ENCODE data around the gene PLXDC2. TPM values are rescaled to one million over a fixed set of nuclear protein-coding genes. Genes with fewer than 3 reads are reported as not detected.

PLXDC2 gene
- total RNA-seq, 1 donor from 2014 or later, result 51.3 TPM

DNA sequence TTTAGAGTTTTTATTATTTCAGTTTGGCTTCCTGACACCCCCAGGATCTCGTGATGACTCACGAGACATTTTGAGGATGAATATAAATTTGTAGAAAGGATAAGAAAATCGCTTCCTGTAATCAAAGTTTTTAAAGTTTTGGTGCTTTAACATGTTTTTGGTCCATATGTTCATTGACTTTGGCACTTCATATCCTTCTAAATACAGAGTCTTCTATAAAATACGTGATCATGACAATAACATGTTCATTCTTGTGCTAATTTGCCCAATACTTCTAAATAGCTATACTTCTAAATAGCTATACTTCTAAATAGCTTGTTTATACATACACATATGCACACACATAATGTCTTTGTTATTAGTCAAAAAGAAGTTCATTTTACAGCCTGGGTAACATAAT is 341.9 kb downstream of the PLXDC2 start:
- H3K27me3 ChIP-seq, result no peaks in the 10 kb centered on the region
- H3K27ac ChIP-seq, result no peak overlapping the region
- no peaks in the 10 kb centered on the region for H3K9me3 ChIP-seq
- DNase-seq (ENCODE audit: extremely low spot score in 2 of 2), result no peak
- TF ChIP-seq POLR2AphosphoS5 (IDR thresholded peaks at IDR 0.05; ENCODE audit: insufficient read depth in 1 of 2, low read depth in 1 of 2) (no peak), POLR2A (IDR thresholded peaks at IDR 0.05) (no peak)
- TF ChIP-seq, protein P1, sequence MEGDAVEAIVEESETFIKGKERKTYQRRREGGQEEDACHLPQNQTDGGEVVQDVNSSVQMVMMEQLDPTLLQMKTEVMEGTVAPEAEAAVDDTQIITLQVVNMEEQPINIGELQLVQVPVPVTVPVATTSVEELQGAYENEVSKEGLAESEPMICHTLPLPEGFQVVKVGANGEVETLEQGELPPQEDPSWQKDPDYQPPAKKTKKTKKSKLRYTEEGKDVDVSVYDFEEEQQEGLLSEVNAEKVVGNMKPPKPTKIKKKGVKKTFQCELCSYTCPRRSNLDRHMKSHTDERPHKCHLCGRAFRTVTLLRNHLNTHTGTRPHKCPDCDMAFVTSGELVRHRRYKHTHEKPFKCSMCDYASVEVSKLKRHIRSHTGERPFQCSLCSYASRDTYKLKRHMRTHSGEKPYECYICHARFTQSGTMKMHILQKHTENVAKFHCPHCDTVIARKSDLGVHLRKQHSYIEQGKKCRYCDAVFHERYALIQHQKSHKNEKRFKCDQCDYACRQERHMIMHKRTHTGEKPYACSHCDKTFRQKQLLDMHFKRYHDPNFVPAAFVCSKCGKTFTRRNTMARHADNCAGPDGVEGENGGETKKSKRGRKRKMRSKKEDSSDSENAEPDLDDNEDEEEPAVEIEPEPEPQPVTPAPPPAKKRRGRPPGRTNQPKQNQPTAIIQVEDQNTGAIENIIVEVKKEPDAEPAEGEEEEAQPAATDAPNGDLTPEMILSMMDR (IDR thresholded peaks at IDR 0.05), result no peak
- H3K4me1 ChIP-seq, result no peaks in the 10 kb centered on the region
- H3K4me3 ChIP-seq, result no peak overlapping the region
- intact Hi-C loops (cut with DNase I), result no loop called here
- H3K36me3 ChIP-seq, result no peaks in the 10 kb centered on the region

DNA sequence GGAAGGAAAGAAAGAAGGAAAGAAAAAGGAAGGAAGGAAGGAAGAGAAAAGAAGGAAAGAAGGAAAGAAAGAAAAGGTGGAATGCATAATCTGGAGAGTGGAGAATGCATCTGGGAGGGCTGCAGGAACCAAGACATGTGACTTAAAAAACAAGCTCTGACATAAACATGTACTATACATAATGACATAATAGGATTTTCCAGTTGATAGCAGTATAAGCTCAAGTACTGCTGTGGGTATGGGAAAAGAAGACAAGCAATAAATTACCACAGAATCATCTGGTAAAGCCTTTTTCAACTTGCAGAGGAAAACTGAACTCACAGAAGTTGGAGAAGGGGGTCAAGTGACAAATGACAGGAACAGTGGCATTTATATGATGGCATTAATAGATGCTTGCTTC is 345.9 kb downstream of the PLXDC2 start:
- no peak overlapping the region for H3K4me3 ChIP-seq
- H3K9me3 ChIP-seq, result no peaks in the 10 kb centered on the region
- no peaks in the 10 kb centered on the region for H3K36me3 ChIP-seq
- no peak for TF ChIP-seq POLR2AphosphoS5 (IDR thresholded peaks at IDR 0.05; ENCODE audit: insufficient read depth in 1 of 2, low read depth in 1 of 2)
- no peak for TF ChIP-seq POLR2A (IDR thresholded peaks at IDR 0.05)
- TF ChIP-seq, protein P1 (IDR thresholded peaks at IDR 0.05), result no peak
- no peak for DNase-seq (ENCODE audit: extremely low spot score in 2 of 2)
- H3K27ac ChIP-seq, result no peak overlapping the region
- H3K4me1 ChIP-seq, result no peaks in the 10 kb centered on the region
- intact Hi-C loops (cut with DNase I), result no loop called here
- no peaks in the 10 kb centered on the region for H3K27me3 ChIP-seq

DNA sequence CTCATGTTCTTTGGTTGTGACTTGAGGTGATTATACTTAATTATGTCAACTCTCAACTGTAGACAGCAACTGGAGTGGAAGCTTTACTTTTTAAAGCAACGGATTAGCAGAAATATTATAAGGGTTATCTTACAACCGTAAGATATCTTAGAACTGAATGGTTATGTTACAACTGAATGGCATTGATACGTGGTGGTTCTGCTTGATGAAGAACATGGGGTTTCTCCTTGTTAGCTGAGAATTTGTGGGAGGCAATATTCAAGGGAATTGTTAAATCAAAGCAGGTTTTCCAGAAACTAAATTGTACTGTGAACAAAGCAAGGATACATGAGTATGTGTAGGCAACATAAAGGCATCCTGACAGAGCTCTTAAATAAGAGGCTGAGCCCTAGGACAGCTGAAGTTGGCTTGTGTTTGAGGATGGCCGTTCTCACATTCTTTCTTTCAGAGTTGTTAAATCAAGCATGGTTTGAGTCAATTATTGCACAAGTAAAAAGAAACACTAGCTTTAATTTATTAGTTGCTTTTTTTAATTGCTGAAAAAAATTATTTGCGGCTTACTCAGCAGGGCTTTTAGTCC is 350.0 kb downstream of the PLXDC2 start:
- DNase-seq (ENCODE audit: extremely low spot score in 2 of 2), result no peak
- H3K36me3 ChIP-seq, result no peaks in the 10 kb centered on the region
- no peaks in the 10 kb centered on the region for H3K4me1 ChIP-seq
- no peak overlapping the region for H3K4me3 ChIP-seq
- intact Hi-C loops (cut with DNase I), result no loop called here
- H3K9me3 ChIP-seq, result no peaks in the 10 kb centered on the region
- no peak overlapping the region for H3K27ac ChIP-seq
- TF ChIP-seq, protein P1 (IDR thresholded peaks at IDR 0.05), result no peak
- no peak for TF ChIP-seq POLR2A (IDR thresholded peaks at IDR 0.05)
- no peak for TF ChIP-seq POLR2AphosphoS5 (IDR thresholded peaks at IDR 0.05; ENCODE audit: insufficient read depth in 1 of 2, low read depth in 1 of 2)
- H3K27me3 ChIP-seq, result no peaks in the 10 kb centered on the region

DNA sequence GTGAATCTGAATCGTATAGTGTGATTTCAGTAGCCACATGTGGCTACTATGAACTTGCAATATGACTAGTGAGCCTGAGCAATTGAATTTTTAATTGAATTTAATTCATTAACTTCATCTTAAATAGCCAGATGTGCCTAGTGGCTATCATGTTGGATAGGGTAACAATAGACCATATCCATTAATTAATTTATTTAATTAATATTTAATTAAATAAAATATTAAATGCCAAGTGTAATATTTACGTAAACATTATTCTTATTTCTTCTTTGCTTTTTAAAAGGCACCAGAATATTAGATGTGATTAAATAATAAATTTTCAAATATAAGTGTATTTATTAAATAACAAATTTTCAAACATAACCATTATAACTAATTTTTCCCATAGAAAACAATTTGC is 354.4 kb downstream of the PLXDC2 start:
- Histone ChIP-seq H3K27me3 (no peaks in the 10 kb centered on the region), H3K4me1 (no peaks in the 10 kb centered on the region), H3K9me3 (no peaks in the 10 kb centered on the region), H3K4me3 (no peak overlapping the region), H3K36me3 (no peaks in the 10 kb centered on the region), H3K27ac (no peak overlapping the region)
- intact Hi-C loops (cut with DNase I), result no loop called here
- no peak for DNase-seq (ENCODE audit: extremely low spot score in 2 of 2)
- TF ChIP-seq POLR2AphosphoS5 (IDR thresholded peaks at IDR 0.05; ENCODE audit: insufficient read depth in 1 of 2, low read depth in 1 of 2), result no peak
- no peak for TF ChIP-seq POLR2A (IDR thresholded peaks at IDR 0.05)
- TF ChIP-seq, protein P1 (IDR thresholded peaks at IDR 0.05), result no peak

DNA sequence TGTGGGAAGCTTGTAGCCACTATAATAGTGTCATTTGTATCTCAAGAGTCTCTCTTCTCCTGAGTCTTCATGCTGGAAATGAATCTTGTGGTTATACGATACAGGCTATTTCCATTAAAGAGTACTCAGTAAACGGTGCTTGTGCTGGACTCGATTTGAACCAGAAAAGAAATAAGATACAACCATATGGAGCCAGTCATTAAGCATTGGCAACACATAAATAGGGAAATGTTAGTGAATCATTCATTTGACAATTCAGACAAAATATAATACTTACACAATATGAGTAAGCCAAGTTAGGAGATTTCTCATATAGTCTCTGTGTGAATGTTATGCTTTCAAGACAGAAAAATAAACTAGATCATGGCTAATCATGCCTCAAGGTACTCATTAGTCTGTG is 356.8 kb downstream of the PLXDC2 start:
- H3K9me3 ChIP-seq, result no peaks in the 10 kb centered on the region
- intact Hi-C loops (cut with DNase I), result no loop called here
- no peak for DNase-seq (ENCODE audit: extremely low spot score in 2 of 2)
- no peak for TF ChIP-seq POLR2A (IDR thresholded peaks at IDR 0.05)
- TF ChIP-seq, protein P1 (IDR thresholded peaks at IDR 0.05), result no peak
- TF ChIP-seq POLR2AphosphoS5 (IDR thresholded peaks at IDR 0.05; ENCODE audit: insufficient read depth in 1 of 2, low read depth in 1 of 2), result no peak
- H3K27ac ChIP-seq, result no peak overlapping the region
- no peak overlapping the region for H3K4me3 ChIP-seq
- H3K27me3 ChIP-seq, result no peaks in the 10 kb centered on the region
- H3K4me1 ChIP-seq, result no peaks in the 10 kb centered on the region
- peaks cover 0 to 3% of the 10 kb centered on the region in 2 donors for H3K36me3 ChIP-seq

Measured in vagina (tissue), 2 donors.